GM21381 (cell line): ENCODE results near the gene EIPR1.
"Not testable (repeated sequence)": the region's sequence is repeated elsewhere in the genome, so short reads cannot be mapped to it uniquely, and the experiment has no call there.

Source experiments
- ATAC-seq: cut with Tn5 transposase; IDR thresholded peaks from one replicate; pipeline ENCODE4 v1.9.1; 2021; ENCODE audit warnings: mild to moderate bottlenecking, moderate library complexity; ENCODE audit not compliant: unreplicated experiment

Gene EIPR1

GRCh38 chr2:3361518-3362389 is 15.9 kb downstream of the EIPR1 start:
- no peak for ATAC-seq

- no peak for ATAC-seq
Measured at GRCh38 chr2:3357926-3358325, 19.7 kb downstream of the EIPR1 start.

GRCh38 chr2:3357446-3357845 is 20.2 kb downstream of the EIPR1 start:
- ATAC-seq = not testable (repeated sequence)

GRCh38 chr2:3356799-3357198 is 20.8 kb downstream of the EIPR1 start:
- no peak for ATAC-seq

- ATAC-seq = no peak
Measured at GRCh38 chr2:3355951-3356569, 21.6 kb downstream of the EIPR1 start.

- ATAC-seq = no peak
Measured at GRCh38 chr2:3354986-3355385, 22.6 kb downstream of the EIPR1 start.

- no peak for ATAC-seq
Measured at GRCh38 chr2:3349211-3349693, 28.4 kb downstream of the EIPR1 start.

- ATAC-seq = no peak
Measured at GRCh38 chr2:3348767-3349166, 28.9 kb downstream of the EIPR1 start.

- ATAC-seq = no peak
Measured at GRCh38 chr2:3345621-3346020, 32.0 kb downstream of the EIPR1 start.

- ATAC-seq = no peak
Measured at GRCh38 chr2:3344897-3345296, 32.7 kb downstream of the EIPR1 start.

GRCh38 chr2:3343012-3343411 is 34.6 kb downstream of the EIPR1 start:
- ATAC-seq = no peak

GRCh38 chr2:3342324-3342723 is 35.3 kb downstream of the EIPR1 start:
- ATAC-seq = no peak

GRCh38 chr2:3341336-3341735 is 36.3 kb downstream of the EIPR1 start:
- ATAC-seq = no peak

GRCh38 chr2:3340144-3340543 is 37.5 kb downstream of the EIPR1 start:
- no peak for ATAC-seq

GRCh38 chr2:3338340-3338739 is 39.3 kb downstream of the EIPR1 start:
- ATAC-seq = no peak

- no peak for ATAC-seq
Measured at GRCh38 chr2:3336844-3337243, 40.8 kb downstream of the EIPR1 start.

GRCh38 chr2:3334392-3335345 is 42.9 kb downstream of the EIPR1 start:
- no peak for ATAC-seq

GRCh38 chr2:3332133-3332532 is 45.5 kb downstream of the EIPR1 start:
- ATAC-seq = no peak

- no peak for ATAC-seq
Measured at GRCh38 chr2:3329491-3329890, 48.1 kb downstream of the EIPR1 start.

GRCh38 chr2:3326871-3327270 is 50.7 kb downstream of the EIPR1 start:
- ATAC-seq = no peak

GRCh38 chr2:3326182-3326537 is 51.5 kb downstream of the EIPR1 start:
- no peak for ATAC-seq
